GM18951 (cell line): ENCODE results near the gene PDCD1.

Experiments used
- POLR2A ChIP-seq: IDR thresholded peaks from 4 replicates; pipeline ENCODE4 v1.6.1; 2011; ENCODE audit warnings: mild to moderate bottlenecking; ENCODE audit not compliant: insufficient read length, insufficient read depth; ENCODE audit errors: extremely low read depth
- in situ Hi-C: fragments of 300-500 bp; cut with MboI; formaldehyde crosslinking; loops from one replicate; pipeline ENCODE4 v1.12.0; 2022; ENCODE audit warnings: low sequenced_read_pairs, mixed read lengths, inconsistent platforms; ENCODE audit not compliant: unreplicated experiment

PDCD1 gene

DNA sequence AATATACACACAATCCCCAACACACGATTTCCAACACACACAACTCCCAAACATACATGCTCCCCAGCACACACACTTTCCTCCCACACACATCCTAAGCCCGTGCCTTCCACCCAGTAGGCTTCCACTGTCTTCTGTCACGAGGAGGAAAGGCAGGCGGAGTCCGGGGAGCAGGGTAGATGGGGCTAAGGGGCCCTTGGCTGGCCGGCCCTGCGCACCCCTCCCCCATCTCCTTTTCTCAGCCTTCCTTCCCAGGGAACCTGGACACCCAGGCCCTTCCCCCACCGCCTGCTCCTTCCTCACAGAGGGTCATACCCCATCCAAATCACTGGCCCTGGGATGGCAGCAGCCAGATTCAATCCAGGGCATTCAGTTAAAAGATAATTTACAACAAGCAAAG, 3.4 kb upstream of the PDCD1 start:
- in situ Hi-C loops, result no loop called here
- no peak for TF ChIP-seq POLR2A

DNA sequence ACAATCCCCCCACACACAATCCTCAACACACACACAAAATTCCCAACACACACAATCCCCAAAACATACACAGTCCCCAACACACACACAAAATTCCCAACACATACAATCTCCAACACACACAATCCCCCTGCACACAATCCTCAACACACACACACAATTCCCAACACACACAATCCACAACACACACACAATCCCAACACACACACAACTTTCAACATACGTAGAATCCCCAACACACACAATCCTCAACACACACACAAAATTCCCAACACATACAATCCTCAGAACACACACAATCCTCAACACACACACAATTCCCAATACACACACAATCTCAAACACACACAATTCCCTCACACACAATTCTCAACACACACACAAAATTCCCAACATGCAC, 2.6 kb upstream of the PDCD1 start:
- in situ Hi-C loops, result no loop called here
- TF ChIP-seq POLR2A, result no peak

DNA sequence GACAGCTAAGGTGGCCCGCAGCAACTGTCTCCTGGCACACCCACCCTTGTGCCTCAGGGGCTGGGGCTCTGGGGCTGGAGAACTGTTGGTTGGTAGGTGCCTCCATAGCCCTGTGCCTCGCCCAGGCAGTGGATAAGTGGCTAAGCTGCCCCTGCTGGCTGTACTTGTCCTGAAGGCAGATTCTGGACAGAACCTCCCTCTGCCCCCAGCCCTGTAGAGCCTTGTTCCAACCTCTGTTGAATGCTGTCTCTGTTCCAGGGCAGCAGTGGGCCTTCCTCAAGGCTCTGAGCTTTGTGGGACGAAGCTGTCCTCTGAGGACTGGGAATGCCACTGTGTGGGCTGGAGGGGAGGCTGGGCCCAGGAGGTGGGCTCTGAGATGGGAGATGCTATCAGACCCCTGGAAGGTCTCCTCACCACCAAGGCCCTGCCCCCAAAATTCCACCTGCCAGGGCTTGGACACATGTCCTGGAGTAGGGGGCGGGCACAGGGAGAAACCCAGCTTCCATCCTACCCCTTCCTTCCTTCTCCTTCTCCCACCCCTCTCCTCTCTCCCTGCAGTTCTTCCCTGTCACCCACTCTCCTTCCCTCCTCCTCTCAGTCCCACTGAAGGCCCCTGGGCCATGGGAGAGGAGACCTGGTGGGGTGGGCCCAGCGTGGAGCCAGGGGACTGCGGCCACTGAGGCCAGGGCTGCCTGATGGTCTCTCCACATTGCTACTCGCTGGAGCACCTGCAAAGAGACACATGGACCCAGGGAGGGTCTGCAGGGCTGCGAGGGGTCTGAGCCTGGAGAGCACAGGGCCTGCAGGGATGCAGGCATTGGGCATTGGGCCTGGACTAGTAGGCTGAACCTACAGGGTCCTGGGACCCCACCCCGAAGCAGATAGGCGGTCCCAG, 1.7 kb upstream of the PDCD1 start:
- in situ Hi-C loops, result no loop called here
- TF ChIP-seq POLR2A, result no peak

DNA sequence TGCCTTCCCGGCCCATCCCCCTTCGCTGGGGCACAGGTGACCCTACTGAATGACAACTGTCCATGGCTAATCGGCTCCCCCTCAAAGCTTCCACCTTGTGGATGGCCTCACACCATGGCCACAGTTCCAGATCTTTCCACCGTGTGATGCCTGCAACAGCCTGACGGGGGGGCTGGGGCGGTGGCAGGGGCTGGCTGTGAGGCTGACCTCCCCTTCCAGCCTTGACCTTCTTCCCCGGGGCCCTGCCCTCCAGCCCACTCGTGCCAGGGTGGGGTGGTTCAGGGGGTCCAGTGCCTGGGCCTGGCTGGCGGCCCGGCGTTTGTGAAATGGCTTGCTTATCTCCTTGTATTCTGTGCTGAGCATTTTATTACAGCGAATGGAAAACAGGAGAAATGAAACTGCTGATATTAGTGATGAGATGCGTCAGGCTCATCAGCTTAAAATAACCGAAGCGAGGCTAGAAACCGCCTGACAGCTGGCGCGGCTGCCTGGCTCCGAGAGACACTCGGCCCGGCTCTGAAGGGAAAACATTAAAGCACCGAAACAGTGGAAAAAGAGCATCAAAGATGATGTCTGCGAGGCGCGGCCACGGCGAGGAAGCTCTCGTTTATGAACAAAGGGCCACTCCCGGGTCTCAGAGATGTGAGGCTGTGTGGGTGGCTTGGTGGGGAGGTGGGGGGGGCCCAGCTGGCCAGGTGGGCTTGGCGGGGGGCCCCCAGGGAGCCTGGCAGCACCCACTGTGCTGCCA, 916 bp upstream of the PDCD1 start:
- in situ Hi-C loops, result no loop called here
- TF ChIP-seq POLR2A, result peak; percentile 39

DNA sequence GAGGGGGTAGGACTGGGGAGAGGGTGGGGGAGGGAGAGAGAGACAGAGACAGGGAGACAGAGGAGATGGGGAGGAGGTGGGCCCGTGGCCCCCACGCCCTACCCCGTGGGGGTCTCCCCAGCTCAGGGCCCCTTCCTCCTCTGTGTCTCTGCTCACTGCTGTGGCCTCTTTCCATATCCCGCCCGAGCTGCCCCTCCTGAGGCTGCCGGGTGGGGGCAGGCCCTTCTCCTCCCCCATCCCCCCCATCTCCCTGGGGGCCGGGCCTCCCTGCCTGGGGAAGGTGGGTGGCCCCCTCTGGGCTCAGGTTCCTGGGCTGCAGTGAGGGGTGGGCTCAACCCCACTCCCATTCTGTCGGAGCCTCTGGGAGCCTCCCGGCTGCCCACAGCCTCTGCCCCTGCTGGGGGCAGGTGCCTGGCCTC, 332 bp upstream of the PDCD1 start:
- in situ Hi-C loops, result no loop called here
- TF ChIP-seq POLR2A, result no peak

DNA sequence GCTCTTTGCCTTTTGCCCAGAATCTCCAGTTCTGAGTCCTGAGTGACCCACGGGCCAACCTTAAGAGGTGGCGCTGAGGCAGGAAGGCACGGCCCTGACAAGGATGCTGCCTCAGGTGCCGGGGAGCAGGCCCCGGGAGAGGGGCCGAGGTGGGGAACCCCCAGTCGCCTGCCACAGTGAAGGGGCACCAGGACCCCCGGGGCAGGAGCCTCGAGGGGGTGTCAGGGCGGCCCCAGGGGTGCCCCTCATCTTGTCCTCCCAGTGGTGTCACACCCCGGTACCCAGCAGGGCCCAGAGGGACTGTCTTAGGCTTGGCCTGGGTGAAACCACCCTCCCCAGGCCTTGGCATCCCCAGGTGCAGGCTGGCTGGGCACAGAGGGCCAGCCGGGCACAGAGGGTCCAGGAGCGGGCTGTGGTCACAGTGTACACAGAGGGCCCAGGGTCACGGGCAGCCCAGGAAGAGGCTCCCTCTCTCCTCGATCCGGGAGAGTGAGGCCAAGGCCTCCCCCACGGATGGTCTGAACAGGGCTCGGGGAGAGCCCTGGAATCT, 1.0 kb downstream of the PDCD1 start:
- in situ Hi-C loops, result no loop called here
- TF ChIP-seq POLR2A, result no peak

DNA sequence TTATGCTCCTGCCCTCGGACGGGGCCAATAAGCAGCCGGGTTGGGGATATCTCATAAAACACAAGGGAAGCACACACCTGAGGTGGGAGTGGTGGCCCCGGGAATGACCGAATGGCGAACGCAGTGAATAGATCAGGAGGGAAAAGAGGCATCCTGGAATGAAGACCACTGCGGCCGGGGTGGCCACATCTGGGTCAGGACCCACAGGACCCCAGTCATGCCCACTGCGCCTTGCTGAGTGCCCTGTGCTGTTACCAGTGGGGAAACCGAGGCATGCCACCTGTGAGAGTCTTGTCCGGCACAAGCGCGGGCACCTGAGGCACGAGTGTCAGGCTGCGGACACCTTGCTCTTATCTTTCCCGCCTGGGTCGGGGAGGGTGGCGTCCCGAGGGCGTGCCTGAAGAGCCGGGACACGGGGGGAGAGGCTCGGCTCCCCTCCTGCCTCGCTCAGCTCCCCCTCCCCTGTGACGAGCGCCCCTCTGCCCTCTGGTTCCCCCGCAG, 1.6 kb downstream of the PDCD1 start:
- in situ Hi-C loops, result no loop called here
- no peak for TF ChIP-seq POLR2A

DNA sequence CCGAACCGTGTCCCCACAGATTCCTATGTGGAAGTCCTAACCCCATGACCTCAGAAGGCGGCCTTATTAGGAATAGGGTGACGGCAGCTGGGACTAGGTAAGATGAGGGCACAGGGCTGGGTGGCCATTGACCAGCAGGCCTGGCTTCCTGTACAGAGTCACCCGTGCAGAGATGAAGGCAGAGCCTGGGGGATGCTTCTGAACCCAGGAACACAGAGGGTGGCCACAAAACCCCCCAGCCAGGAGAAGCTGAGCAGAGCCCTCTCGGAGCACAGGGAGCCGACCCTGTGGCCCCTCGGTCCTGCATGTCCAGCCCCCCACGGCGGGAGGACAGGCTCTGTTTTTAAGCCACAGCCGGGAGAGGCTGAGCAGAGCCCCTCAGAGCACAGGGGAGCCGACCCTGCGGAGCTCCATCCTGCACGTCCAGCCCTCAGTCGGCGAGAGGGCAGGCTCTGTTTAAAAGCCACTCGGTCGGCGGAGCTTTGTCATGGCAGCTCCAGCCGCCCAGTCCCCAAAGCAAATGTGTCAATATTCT, 2.7 kb downstream of the PDCD1 start:
- in situ Hi-C loops, result no loop called here
- no peak for TF ChIP-seq POLR2A

DNA sequence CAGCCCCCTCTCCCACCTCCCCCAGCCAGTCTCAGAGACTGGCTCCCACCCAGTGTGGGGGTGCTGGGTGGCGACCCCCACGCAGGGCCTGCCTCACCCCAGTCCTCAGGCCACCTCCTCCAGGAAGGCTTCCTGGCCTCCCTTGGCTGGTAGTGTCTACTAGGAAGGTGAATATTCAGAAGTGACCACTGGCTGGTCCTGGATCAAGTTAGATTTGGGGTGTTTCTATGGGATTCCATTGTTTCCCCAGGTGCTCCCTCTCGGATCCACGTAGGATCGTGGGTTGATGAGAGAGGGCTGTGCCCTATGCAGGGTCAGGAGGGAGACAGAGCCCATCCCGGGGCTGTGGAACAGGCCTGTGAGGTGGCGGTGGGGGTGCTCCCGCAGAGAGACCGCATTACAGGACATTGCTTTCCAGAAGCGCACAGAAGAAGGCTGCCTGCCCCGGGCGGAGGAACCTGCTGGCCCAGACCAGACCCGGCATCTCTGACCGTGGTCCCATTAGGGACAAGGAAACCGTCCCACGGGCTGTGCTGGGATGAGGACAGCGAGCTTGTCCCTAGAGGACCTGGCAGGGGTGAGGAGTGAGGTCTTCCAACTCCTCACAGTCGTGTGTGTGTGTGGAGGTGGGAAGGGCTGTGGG, 3.3 kb downstream of the PDCD1 start:
- in situ Hi-C loops, result no loop called here
- no peak for TF ChIP-seq POLR2A

DNA sequence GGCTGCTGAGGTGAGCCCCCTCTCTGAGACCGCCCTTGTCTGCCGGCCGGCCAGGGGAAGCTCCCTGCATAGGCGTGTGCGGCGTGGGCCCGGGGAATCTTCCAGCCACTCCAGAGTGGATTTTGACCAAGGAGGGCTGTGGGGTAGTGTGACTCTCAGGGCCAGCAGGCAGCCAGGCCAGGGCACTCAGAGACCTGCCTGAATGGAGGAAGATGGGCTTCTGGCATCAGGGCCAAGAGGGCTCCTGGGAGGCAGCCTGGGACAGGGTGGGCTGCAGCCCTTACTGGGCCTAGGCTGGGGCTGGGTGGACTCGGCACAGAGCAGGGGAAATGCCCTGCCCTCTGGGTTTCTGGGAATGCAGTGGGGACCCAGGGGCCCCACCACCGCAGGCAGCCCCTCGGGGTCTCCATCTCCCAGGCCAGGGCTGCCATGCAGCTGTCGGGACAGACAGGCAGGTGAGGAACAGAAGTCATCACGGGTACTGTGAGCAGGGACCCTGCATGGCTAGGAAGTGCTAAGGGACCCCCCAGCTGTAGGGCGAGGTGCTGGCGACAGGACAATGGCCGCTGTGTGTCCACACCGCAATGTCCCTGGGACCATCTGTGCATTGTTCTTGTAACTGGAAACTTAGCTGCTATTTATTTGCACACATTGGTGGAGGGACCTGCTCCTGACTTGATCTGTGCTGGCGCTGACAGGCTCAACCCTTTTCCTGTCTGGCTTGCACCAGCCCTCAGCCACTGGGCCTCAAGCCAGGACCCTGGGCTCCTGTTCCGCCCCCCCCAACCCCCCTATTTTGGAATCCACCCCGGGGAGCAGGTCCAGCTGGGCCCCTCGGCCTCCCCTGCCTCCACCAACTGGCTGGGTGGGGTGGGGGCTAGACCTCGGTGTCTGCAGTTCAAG, 4.1 kb downstream of the PDCD1 start:
- TF ChIP-seq POLR2A, result no peak
- in situ Hi-C loops, result no loop called here

DNA sequence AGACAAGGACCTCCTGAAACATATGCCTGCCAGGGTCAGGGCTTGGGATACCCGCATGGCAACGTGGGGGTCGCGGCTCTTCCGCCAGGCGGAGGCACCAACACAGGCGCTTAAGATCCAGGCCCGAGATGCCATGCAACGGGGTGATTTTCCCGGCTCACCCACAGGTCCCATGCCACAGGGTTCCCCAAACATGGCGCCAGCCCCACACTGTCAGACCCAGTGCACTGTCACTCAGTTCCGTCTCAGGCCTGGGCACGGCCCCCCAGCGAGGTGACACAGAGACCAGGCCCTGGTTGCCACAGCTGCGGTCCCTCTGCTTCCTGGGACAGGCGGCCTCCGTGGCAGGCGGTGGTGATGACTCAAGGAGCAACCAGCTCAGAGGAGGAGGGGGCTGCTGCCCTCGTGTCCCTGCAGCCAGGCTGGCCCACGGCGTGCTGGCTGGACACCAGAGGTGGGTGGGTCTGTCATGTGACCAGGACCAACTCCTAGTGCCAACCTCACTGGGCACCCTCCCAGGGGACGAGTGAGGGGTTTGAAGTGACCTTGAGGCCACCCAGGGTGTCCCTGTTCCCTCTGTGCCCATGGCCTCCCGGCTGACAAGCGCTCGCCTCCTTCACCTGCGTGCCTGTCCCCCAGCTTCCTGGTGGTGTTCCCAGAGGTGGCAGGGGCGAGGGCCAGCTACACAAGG, 4.9 kb downstream of the PDCD1 start:
- no peak for TF ChIP-seq POLR2A
- in situ Hi-C loops, result no loop called here
